HG03135 (cell line): ENCODE data around the gene SCYL1.

Experiments
- ATAC-seq: cut with Tn5 transposase; IDR thresholded peaks from one replicate; pipeline ENCODE4 v1.9.1; 2021; ENCODE audit warnings: mild to moderate bottlenecking, moderate library complexity; ENCODE audit not compliant: unreplicated experiment

The SCYL1 gene

GRCh38 chr11:65492637-65493366 is 32.1 kb upstream of the SCYL1 start:
- no peak for ATAC-seq

GRCh38 chr11:65493367-65494176 is 31.3 kb upstream of the SCYL1 start:
- ATAC-seq, result no peak

- ATAC-seq, result no peak
Measured at GRCh38 chr11:65496304-65497140, 28.4 kb upstream of the SCYL1 start.

GRCh38 chr11:65497141-65498041 is 27.5 kb upstream of the SCYL1 start:
- ATAC-seq, result peak; percentile 54

- no peak for ATAC-seq
Measured at GRCh38 chr11:65498042-65498726, 26.7 kb upstream of the SCYL1 start.

- no peak for ATAC-seq
Measured at GRCh38 chr11:65498727-65498976, 26.2 kb upstream of the SCYL1 start.

- no peak for ATAC-seq
Measured at GRCh38 chr11:65498977-65499712, 25.7 kb upstream of the SCYL1 start, which contains the start of gene MALAT1. Gene MALAT1, plus strand, starts transcription at chr11:65499045.

GRCh38 chr11:65499713-65500386 is 25.0 kb upstream of the SCYL1 start:
- ATAC-seq, result no peak

- no peak for ATAC-seq
Measured at GRCh38 chr11:65500387-65501185, 24.3 kb upstream of the SCYL1 start.

- no peak for ATAC-seq
Measured at GRCh38 chr11:65501186-65501471, 23.8 kb upstream of the SCYL1 start.

GRCh38 chr11:65501472-65502273 is 23.2 kb upstream of the SCYL1 start:
- ATAC-seq, result no peak

GRCh38 chr11:65502274-65502554 is 22.7 kb upstream of the SCYL1 start:
- no peak for ATAC-seq

- ATAC-seq, result no peak
Measured at GRCh38 chr11:65502555-65503367, 22.1 kb upstream of the SCYL1 start.

GRCh38 chr11:65503368-65503948 is 21.4 kb upstream of the SCYL1 start:
- no peak for ATAC-seq

- ATAC-seq, result no peak
Measured at GRCh38 chr11:65503949-65504673, 20.8 kb upstream of the SCYL1 start.
